Urothelium cell line (cell line): ENCODE measurements around the gene APBA1.

Experiments used
- DNase-seq: peaks from one replicate; pipeline ENCODE4 v3.0.0; 2011; ENCODE audit warnings: low spot score, mixed read lengths
- FAIRE-seq: peaks from 2 replicates; lab custom pipeline; 2011; peaks lifted over from hg19 to GRCh38; lab: Jason Lieb, UNC

APBA1 gene

GRCh38 chr9:69380301-69380700 lies 291.9 kb downstream of the APBA1 start:
- FAIRE-seq (no peak), DNase-seq (no peak)

GRCh38 chr9:69379270-69379982 lies 292.7 kb downstream of the APBA1 start:
- FAIRE-seq (no peak), DNase-seq (peak; percentile 71)

GRCh38 chr9:69377981-69378380 lies 294.2 kb downstream of the APBA1 start:
- no peak for DNase-seq
- no peak for FAIRE-seq
